HepG2 (cell line): Measurements from ENCODE around the gene TANGO6. TPM values are rescaled to one million over a fixed set of nuclear protein-coding genes. Genes with fewer than 3 reads are reported as not detected.
A peak's percentile ranks its signal among the peaks of the same experiment; 100 is the strongest.

ENCODE experiments used
- DNMT3B ChIP-seq: conservative IDR thresholded peaks from 2 replicates; pipeline ENCODE4 v1.6.1; 2016; ENCODE audit warnings: missing biosample characterization, control low read depth
- DPF2 ChIP-seq: sonication (generic); formaldehyde crosslinking; IDR thresholded peaks from 2 replicates; pipeline ENCODE4 v1.4.0; 2020; ENCODE audit warnings: mild to moderate bottlenecking, low read depth, missing genetic modification reagents, borderline replicate concordance
- HDAC2 ChIP-seq: sonication (generic); formaldehyde crosslinking; IDR thresholded peaks from 2 replicates; pipeline ENCODE4 v1.4.0; 2020; ENCODE audit warnings: missing genetic modification reagents
- IRF2 ChIP-seq: IDR thresholded peaks from 2 replicates; pipeline ENCODE4 v1.6.1; 2018; ENCODE audit warnings: missing genetic modification reagents, missing compliant biosample characterization
- ZNF292 ChIP-seq: sonication (generic); formaldehyde crosslinking; IDR thresholded peaks from 2 replicates; pipeline ENCODE4 v1.8.1; 2022; ENCODE audit warnings: mild to moderate bottlenecking, low read depth, missing genetic modification reagents, borderline replicate concordance
- ZNF589 ChIP-seq: sonication (generic); formaldehyde crosslinking; conservative IDR thresholded peaks from 2 replicates; pipeline ENCODE4 v1.8.0; 2022; ENCODE audit warnings: mild to moderate bottlenecking, moderate library complexity, missing genetic modification reagents
- ZSCAN12 ChIP-seq: sonication (generic); formaldehyde crosslinking; IDR thresholded peaks from 2 replicates; pipeline ENCODE4 v1.9.0; 2021; ENCODE audit warnings: mild to moderate bottlenecking, missing genetic modification reagents
- ZSCAN21 ChIP-seq: sonication (generic); formaldehyde crosslinking; IDR thresholded peaks from 2 replicates; pipeline ENCODE4 v1.8.0; 2022; ENCODE audit warnings: mild to moderate bottlenecking, missing genetic modification reagents, moderate library complexity, borderline replicate concordance
- polyA plus RNA-seq, 8 experiments: library from polyadenylated mRNA; depleted of rRNA in 3 of 8; stranded (reverse) in 7 of 8; unstranded in 1 of 8; fragments of >200 nt; fragmentation: Illumina TruSeq in 4 of 8; extraction: Trizol in 4 of 8; gene quantifications; 2 replicates each; pipeline versions ENCODE4 v1.2.1 to v1.2.3, GENCODE V29; 2011 to 2016; ENCODE audit warnings: low read depth in 4 of 8, missing spikeins in 1 of 8, mixed read lengths in 1 of 8; ENCODE audit not compliant: insufficient read depth in 1 of 8
- total RNA-seq, 5 experiments: library from RNA; depleted of rRNA; stranded (reverse); fragments of >200 nt; fragmentation: Illumina TruSeq; extraction: Trizol; gene quantifications; 2 replicates each; pipeline ENCODE4 v1.2.3, GENCODE V29; 2016; ENCODE audit warnings: low read depth in 1 of 5
- TF ChIP-seq, protein P1 (sequence below): sonication (generic); formaldehyde crosslinking; IDR thresholded peaks from 2 replicates; pipeline ENCODE4 v1.5.1; 2020; ENCODE audit warnings: mild to moderate bottlenecking, missing genetic modification reagents, borderline replicate concordance
- TF ChIP-seq, protein P2 (sequence below): sonication (generic); formaldehyde crosslinking; IDR thresholded peaks from 2 replicates; pipeline ENCODE4 v1.8.0; 2022; ENCODE audit warnings: mild to moderate bottlenecking, missing genetic modification reagents; ENCODE audit not compliant: insufficient replicate concordance
- TF ChIP-seq, protein P3 (sequence below): sonication (generic); formaldehyde crosslinking; IDR thresholded peaks from 2 replicates; pipeline ENCODE4 v1.5.0; 2020; ENCODE audit warnings: missing genetic modification reagents
- TF ChIP-seq, protein P4 (sequence below): sonication (generic); formaldehyde crosslinking; IDR thresholded peaks from 2 replicates; pipeline ENCODE4 v1.9.0; 2022; ENCODE audit warnings: low read depth, missing genetic modification reagents
- TF ChIP-seq, protein P5 (sequence below): sonication (generic); formaldehyde crosslinking; conservative IDR thresholded peaks from 2 replicates; pipeline ENCODE4 v1.4.0; 2020; ENCODE audit warnings: missing genetic modification reagents

The TANGO6 gene
- total and polyA plus RNA-seq, 2 of the 13 experiments (the other 11 are each of a cell fraction or from before 2014, with no cell fraction given) = 7.2 to 13.3 TPM

DNA sequence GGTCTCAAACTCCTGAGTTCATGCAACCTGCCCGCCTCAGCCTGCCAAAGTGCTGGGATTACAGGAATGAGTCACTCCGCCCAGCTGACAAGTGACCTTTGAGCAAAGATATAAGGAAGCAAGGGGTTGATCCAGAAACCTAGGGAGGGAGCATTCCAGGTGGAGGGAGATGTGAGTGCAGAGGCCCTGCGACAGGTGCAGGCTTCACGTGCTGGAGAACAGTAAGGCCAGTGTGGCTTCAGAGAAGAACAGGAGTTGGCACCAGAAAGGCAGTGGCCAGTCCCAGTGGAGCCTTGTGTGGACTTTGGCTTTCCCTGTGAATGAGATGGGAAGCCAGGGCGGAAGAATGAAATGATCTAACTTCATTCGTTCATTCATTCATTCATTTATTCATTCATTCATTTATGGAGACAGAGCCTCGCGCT lies 188.6 kb downstream of the TANGO6 start (continued):
- TF ChIP-seq, protein P1, sequence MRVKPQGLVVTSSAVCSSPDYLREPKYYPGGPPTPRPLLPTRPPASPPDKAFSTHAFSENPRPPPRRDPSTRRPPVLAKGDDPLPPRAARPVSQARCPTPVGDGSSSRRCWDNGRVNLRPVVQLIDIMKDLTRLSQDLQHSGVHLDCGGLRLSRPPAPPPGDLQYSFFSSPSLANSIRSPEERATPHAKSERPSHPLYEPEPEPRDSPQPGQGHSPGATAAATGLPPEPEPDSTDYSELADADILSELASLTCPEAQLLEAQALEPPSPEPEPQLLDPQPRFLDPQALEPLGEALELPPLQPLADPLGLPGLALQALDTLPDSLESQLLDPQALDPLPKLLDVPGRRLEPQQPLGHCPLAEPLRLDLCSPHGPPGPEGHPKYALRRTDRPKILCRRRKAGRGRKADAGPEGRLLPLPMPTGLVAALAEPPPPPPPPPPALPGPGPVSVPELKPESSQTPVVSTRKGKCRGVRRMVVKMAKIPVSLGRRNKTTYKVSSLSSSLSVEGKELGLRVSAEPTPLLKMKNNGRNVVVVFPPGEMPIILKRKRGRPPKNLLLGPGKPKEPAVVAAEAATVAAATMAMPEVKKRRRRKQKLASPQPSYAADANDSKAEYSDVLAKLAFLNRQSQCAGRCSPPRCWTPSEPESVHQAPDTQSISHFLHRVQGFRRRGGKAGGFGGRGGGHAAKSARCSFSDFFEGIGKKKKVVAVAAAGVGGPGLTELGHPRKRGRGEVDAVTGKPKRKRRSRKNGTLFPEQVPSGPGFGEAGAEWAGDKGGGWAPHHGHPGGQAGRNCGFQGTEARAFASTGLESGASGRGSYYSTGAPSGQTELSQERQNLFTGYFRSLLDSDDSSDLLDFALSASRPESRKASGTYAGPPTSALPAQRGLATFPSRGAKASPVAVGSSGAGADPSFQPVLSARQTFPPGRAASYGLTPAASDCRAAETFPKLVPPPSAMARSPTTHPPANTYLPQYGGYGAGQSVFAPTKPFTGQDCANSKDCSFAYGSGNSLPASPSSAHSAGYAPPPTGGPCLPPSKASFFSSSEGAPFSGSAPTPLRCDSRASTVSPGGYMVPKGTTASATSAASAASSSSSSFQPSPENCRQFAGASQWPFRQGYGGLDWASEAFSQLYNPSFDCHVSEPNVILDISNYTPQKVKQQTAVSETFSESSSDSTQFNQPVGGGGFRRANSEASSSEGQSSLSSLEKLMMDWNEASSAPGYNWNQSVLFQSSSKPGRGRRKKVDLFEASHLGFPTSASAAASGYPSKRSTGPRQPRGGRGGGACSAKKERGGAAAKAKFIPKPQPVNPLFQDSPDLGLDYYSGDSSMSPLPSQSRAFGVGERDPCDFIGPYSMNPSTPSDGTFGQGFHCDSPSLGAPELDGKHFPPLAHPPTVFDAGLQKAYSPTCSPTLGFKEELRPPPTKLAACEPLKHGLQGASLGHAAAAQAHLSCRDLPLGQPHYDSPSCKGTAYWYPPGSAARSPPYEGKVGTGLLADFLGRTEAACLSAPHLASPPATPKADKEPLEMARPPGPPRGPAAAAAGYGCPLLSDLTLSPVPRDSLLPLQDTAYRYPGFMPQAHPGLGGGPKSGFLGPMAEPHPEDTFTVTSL (CRISPR knock-in tag) = peak; percentile 65; the same call in 1 of the 2 replicates
- TF ChIP-seq, protein P2, sequence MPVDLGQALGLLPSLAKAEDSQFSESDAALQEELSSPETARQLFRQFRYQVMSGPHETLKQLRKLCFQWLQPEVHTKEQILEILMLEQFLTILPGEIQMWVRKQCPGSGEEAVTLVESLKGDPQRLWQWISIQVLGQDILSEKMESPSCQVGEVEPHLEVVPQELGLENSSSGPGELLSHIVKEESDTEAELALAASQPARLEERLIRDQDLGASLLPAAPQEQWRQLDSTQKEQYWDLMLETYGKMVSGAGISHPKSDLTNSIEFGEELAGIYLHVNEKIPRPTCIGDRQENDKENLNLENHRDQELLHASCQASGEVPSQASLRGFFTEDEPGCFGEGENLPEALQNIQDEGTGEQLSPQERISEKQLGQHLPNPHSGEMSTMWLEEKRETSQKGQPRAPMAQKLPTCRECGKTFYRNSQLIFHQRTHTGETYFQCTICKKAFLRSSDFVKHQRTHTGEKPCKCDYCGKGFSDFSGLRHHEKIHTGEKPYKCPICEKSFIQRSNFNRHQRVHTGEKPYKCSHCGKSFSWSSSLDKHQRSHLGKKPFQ (CRISPR knock-in tag) = no peak
- TF ChIP-seq ZNF589 (CRISPR knock-in tag) (no peak), HDAC2 (CRISPR knock-in tag) (peak; percentile 48; the same call in 1 of the 2 replicates), DPF2 (peak; percentile 45; the same call in 1 of the 2 replicates), ZSCAN12 (no peak), IRF2 (CRISPR knock-in tag) (0 out of 2 replicates have a peak, but pooled peaks have one; percentile 59), DNMT3B (CRISPR knock-in tag) (no peak), ZNF292 (peak; percentile 56), ZSCAN21 (no peak)
- TF ChIP-seq, protein P3, sequence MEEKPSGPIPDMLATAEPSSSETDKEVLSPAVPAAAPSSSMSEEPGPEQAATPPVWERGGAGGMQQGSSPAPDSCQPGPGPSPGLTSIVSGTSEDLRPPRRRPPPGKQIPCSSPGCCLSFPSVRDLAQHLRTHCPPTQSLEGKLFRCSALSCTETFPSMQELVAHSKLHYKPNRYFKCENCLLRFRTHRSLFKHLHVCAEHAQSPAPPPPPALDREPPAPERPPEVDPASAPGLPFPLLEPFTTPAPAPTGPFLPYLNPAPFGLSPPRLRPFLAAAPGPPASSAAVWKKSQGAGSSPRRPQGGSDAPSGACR = no peak
- TF ChIP-seq, protein P4, sequence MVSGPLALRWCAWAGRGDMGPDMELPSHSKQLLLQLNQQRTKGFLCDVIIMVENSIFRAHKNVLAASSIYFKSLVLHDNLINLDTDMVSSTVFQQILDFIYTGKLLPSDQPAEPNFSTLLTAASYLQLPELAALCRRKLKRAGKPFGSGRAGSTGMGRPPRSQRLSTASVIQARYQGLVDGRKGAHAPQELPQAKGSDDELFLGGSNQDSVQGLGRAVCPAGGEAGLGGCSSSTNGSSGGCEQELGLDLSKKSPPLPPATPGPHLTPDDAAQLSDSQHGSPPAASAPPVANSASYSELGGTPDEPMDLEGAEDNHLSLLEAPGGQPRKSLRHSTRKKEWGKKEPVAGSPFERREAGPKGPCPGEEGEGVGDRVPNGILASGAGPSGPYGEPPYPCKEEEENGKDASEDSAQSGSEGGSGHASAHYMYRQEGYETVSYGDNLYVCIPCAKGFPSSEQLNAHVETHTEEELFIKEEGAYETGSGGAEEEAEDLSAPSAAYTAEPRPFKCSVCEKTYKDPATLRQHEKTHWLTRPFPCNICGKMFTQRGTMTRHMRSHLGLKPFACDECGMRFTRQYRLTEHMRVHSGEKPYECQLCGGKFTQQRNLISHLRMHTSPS (CRISPR knock-in tag) = peak; percentile 44; the same call in 1 of the 2 replicates
- TF ChIP-seq, protein P5, sequence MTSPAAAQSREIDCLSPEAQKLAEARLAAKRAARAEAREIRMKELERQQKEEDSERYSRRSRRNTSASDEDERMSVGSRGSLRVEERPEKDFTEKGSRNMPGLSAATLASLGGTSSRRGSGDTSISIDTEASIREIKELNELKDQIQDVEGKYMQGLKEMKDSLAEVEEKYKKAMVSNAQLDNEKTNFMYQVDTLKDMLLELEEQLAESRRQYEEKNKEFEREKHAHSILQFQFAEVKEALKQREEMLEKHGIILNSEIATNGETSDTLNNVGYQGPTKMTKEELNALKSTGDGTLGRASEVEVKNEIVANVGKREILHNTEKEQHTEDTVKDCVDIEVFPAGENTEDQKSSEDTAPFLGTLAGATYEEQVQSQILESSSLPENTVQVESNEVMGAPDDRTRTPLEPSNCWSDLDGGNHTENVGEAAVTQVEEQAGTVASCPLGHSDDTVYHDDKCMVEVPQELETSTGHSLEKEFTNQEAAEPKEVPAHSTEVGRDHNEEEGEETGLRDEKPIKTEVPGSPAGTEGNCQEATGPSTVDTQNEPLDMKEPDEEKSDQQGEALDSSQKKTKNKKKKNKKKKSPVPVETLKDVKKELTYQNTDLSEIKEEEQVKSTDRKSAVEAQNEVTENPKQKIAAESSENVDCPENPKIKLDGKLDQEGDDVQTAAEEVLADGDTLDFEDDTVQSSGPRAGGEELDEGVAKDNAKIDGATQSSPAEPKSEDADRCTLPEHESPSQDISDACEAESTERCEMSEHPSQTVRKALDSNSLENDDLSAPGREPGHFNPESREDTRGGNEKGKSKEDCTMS = no peak
